ENCODE measurements around the gene ANLN.
"Not testable (repeated sequence)": the region's sequence is repeated elsewhere in the genome, so short reads cannot be mapped to it uniquely, and the experiment has no call there.

Gene ANLN

DNA sequence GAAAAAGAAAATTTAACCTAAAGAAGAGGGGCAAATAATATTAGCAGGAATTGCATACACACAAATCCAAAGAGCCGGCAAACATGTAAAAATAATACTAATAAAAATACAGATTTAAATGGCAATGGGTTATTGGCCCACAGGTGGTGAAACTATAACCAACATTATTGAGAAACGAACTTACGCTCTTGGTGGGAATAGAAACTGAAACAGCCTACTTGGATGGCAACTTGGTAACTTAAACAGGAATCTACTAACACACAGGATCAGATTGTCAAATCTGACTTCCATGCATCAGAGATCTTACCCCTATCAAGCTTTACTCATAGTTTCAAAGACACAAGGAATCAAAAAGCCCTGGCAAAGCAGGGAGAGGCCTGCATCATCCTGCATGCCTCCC is 66.5 kb downstream of the ANLN start:
- no peak for TF ChIP-seq CTCF (IDR thresholded peaks at IDR 0.05; ENCODE audit: low read depth, low read length)
- no peak overlapping the region for H3K4me3 ChIP-seq (ENCODE audit: low read depth, low read length)

DNA sequence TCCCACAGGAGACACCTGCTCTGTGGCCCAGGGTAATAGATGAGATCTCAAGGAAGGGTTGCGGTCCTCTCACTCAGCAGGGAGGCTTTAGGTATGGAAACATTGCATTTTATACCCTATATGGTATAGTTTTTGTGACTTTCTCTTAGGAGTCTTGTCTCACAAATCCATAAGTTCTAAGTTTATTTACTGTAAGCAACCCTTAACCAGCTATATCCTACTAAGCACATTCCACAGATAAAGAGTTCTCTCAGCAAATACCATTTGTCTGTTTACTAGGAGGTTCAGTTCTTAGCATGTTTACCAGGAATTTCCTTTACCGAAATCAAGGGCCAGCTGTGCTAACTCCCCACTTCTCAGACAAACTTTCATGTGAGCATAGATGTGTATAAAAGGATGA is 66.9 kb downstream of the ANLN start:
- TF ChIP-seq CTCF (IDR thresholded peaks at IDR 0.05; ENCODE audit: low read depth, low read length) = no peak
- H3K4me3 ChIP-seq (ENCODE audit: low read depth, low read length) = no peak overlapping the region

GRCh38 chr7:36459236-36459960 is 69.7 kb downstream of the ANLN start:
- no peak overlapping the region for H3K4me3 ChIP-seq (ENCODE audit: low read depth, low read length)
- TF ChIP-seq CTCF (IDR thresholded peaks at IDR 0.05; ENCODE audit: low read depth, low read length) = no peak

- TF ChIP-seq CTCF (IDR thresholded peaks at IDR 0.05; ENCODE audit: low read depth, low read length) = no peak
- H3K4me3 ChIP-seq (ENCODE audit: low read depth, low read length) = no peak overlapping the region
Observed at GRCh38 chr7:36460811-36461429, 71.3 kb downstream of the ANLN start.

- no peak overlapping the region for H3K4me3 ChIP-seq (ENCODE audit: low read depth, low read length)
- no peak for TF ChIP-seq CTCF (IDR thresholded peaks at IDR 0.05; ENCODE audit: low read depth, low read length)
Observed at GRCh38 chr7:36462551-36463137, 73.0 kb downstream of the ANLN start.

DNA sequence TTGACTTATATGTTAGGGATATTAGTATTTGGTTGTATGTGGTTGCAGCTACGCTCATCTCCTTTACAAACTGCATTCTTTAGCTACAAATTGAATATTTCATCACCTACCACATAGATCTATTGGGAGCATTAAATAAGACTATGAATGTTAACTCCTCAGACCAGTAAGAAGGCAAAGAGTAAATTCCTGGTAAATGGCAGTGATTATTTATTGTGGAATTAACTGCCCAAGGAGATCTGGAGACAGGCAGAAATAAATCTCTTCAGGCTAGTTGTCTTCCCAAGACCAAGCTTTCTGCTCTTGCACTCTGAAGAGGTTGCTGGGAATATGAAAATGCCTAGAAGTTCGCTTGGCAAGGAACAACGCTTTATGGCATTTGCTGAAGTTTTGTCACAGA is 74.6 kb downstream of the ANLN start:
- H3K4me3 ChIP-seq (ENCODE audit: low read depth, low read length) = no peak overlapping the region
- TF ChIP-seq CTCF (IDR thresholded peaks at IDR 0.05; ENCODE audit: low read depth, low read length) = no peak

- H3K4me3 ChIP-seq (ENCODE audit: low read depth, low read length) = not testable (repeated sequence)
Observed at GRCh38 chr7:36466001-36466400, 76.3 kb downstream of the ANLN start.
